Measurements from ENCODE around the gene BAAT.

Gene BAAT

GRCh38 chr9:101325053-101325452 is 59.8 kb downstream of the BAAT start (continued):
- TF ChIP-seq ZNF423 (tag by site-specific recombination; IDR thresholded peaks at IDR 0.05) (no peak), PRDM1 (tag by site-specific recombination; IDR thresholded peaks at IDR 0.05) (no peak)

GRCh38 chr9:101324245-101324804 is 60.5 kb downstream of the BAAT start:
- CTCF ChIA-PET, result interaction anchor here (0.6 to 3.4 kb wide), 4 partner anchors 10 to 1817 kb away, joined by 3 to 14 read pairs (median 4); no protein-coding TSS in a partner anchor
- no peak overlapping the region for H3K27ac ChIP-seq (ENCODE audit: extremely low read depth, low read depth, low read length)
- H3K4me3 ChIP-seq (ENCODE audit: low read depth, low read length), result no peak overlapping the region

GRCh38 chr9:101323129-101323528 is 61.7 kb downstream of the BAAT start:
- ChIA-PET POLR2A (no interaction called here), CTCF (interaction anchor here (0.6 to 1.2 kb wide), 2 partner anchors 11 to 213 kb away, joined by 3 read pairs; no protein-coding TSS in a partner anchor)
- no peaks in the 10 kb centered on the region for H3K36me3 ChIP-seq (ENCODE audit: control insufficient read depth in 2 of 2, insufficient read depth in 1 of 2, low read length in 2 of 2)
- no peak overlapping the region for H3K4me3 ChIP-seq (ENCODE audit: low read depth, low read length)
- H3K27ac ChIP-seq (ENCODE audit: extremely low read depth, low read depth, low read length), result no peak overlapping the region
- H3K4me1 ChIP-seq (ENCODE audit: control insufficient read depth, insufficient read depth, low read length), result no peaks in the 10 kb centered on the region
- TF ChIP-seq ZFP37 (tag by site-specific recombination; IDR thresholded peaks at IDR 0.05) (no peak), ZNF48 (tag by site-specific recombination; IDR thresholded peaks at IDR 0.05) (no peak), ZNF16 (tag by site-specific recombination; IDR thresholded peaks at IDR 0.05; ENCODE audit: low read depth) (no peak), ZNF324 (tag by site-specific recombination; IDR thresholded peaks at IDR 0.05) (no peak), ZNF449 (tag by site-specific recombination; IDR thresholded peaks at IDR 0.05) (no peak), ZNF211 (tag by site-specific recombination; IDR thresholded peaks at IDR 0.05; ENCODE audit: low read depth) (no peak), ZBTB1 (tag by site-specific recombination; IDR thresholded peaks at IDR 0.05) (no peak)
- no peaks in the 10 kb centered on the region for H3K9me3 ChIP-seq (ENCODE audit: control insufficient read depth, insufficient read depth, low read depth, low read length)

More at GRCh38 chr9:101324245-101324804, 60.5 kb downstream of the BAAT start:
- TF ChIP-seq ZNF26 (tag by site-specific recombination; IDR thresholded peaks at IDR 0.05) (no peak), GLI4 (tag by site-specific recombination; IDR thresholded peaks at IDR 0.05) (no peak), ZNF133 (tag by site-specific recombination; IDR thresholded peaks at IDR 0.05) (no peak)
- POLR2A ChIA-PET, result no interaction called here
- H3K36me3 ChIP-seq (ENCODE audit: control insufficient read depth in 2 of 2, insufficient read depth in 1 of 2, low read length in 2 of 2), result no peaks in the 10 kb centered on the region
- H3K4me1 ChIP-seq (ENCODE audit: control insufficient read depth, insufficient read depth, low read length), result no peaks in the 10 kb centered on the region
- no peaks in the 10 kb centered on the region for H3K9me3 ChIP-seq (ENCODE audit: control insufficient read depth, insufficient read depth, low read depth, low read length)

- no peak overlapping the region for H3K4me3 ChIP-seq (ENCODE audit: low read depth, low read length)
- no peaks in the 10 kb centered on the region for H3K4me1 ChIP-seq (ENCODE audit: control insufficient read depth, insufficient read depth, low read length)
- ChIA-PET POLR2A (no interaction called here), CTCF (interaction anchor here (0.7 to 1.2 kb wide), 2 partner anchors 70 to 604 kb away, joined by 3 read pairs; no protein-coding TSS in a partner anchor)
- H3K9me3 ChIP-seq (ENCODE audit: control insufficient read depth, insufficient read depth, low read depth, low read length), result no peaks in the 10 kb centered on the region
- no peak for TF ChIP-seq TCF7L2 (IDR thresholded peaks at IDR 0.05; ENCODE audit: borderline replicate concordance, low read depth, low read length)
- no peak for TF ChIP-seq HOXC10 (CRISPR knock-in tag; IDR thresholded peaks at IDR 0.05)
- no peak for TF ChIP-seq SALL2 (tag by site-specific recombination; IDR thresholded peaks at IDR 0.05; ENCODE audit: borderline replicate concordance)
- no peak for TF ChIP-seq ZNF521 (tag by site-specific recombination; IDR thresholded peaks at IDR 0.05)
- no peak for TF ChIP-seq ZNF544 (tag by site-specific recombination; IDR thresholded peaks at IDR 0.05)
- TF ChIP-seq ZNF791 (tag by site-specific recombination; IDR thresholded peaks at IDR 0.05), result no peak
- no peak for TF ChIP-seq ZNF169 (tag by site-specific recombination; IDR thresholded peaks at IDR 0.05)
- no peak for TF ChIP-seq KLF9 (tag by site-specific recombination; IDR thresholded peaks at IDR 0.05; ENCODE audit: low read depth)
- H3K36me3 ChIP-seq (ENCODE audit: control insufficient read depth in 2 of 2, insufficient read depth in 1 of 2, low read length in 2 of 2), result peaks cover 0 to 12% of the 10 kb centered on the region in 2 experiments; a peak in 1 of 3 replicates
- H3K27ac ChIP-seq (ENCODE audit: extremely low read depth, low read depth, low read length), result no peak overlapping the region
These were observed 67.1 kb downstream of the BAAT start for GRCh38 chr9:101317735-101318134.

Measured in HEK293 (cell line).